ENCODE data around the gene CSTPP1.

Gene CSTPP1

DNA sequence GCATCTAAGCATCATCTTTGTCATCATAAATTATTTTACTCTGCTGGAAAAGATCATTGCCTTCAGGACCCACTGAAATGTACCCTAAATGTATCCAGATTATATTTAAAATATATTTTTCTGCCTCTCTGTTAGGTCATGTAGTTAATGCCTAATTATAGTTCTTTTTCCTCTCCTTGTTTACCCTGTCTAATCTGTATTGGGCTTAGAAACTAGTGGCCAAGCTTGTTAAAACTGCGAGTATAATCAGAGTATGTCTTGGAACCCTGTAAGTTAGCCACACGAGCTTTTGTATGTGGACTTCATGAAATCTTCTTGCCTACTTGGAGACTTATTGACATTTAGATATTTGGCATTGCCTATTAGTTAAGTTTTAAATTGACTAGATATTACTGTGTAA is 184.5 kb downstream of the CSTPP1 start:
- no peak overlapping the region for H3K4me2 ChIP-seq
- H3K9ac ChIP-seq: no peak overlapping the region
- TF ChIP-seq, protein P1, sequence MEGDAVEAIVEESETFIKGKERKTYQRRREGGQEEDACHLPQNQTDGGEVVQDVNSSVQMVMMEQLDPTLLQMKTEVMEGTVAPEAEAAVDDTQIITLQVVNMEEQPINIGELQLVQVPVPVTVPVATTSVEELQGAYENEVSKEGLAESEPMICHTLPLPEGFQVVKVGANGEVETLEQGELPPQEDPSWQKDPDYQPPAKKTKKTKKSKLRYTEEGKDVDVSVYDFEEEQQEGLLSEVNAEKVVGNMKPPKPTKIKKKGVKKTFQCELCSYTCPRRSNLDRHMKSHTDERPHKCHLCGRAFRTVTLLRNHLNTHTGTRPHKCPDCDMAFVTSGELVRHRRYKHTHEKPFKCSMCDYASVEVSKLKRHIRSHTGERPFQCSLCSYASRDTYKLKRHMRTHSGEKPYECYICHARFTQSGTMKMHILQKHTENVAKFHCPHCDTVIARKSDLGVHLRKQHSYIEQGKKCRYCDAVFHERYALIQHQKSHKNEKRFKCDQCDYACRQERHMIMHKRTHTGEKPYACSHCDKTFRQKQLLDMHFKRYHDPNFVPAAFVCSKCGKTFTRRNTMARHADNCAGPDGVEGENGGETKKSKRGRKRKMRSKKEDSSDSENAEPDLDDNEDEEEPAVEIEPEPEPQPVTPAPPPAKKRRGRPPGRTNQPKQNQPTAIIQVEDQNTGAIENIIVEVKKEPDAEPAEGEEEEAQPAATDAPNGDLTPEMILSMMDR (conservative IDR thresholded peaks at IDR 0.05; ENCODE audit: low read depth, low read length): no peak
- H3K4me3 ChIP-seq (IDR thresholded peaks at IDR 0.05; ENCODE audit: insufficient read depth, low read depth, low read length): no peak overlapping the region
- H3K4me1 ChIP-seq (ENCODE audit: low read depth, poor library complexity, severe bottlenecking): no peaks in the 10 kb centered on the region
- H3K36me3 ChIP-seq (ENCODE audit: insufficient read depth): no peaks in the 10 kb centered on the region
- H2AFZ ChIP-seq (ENCODE audit: low read depth): no peak overlapping the region
- no peaks in the 10 kb centered on the region for H3K27me3 ChIP-seq (ENCODE audit: insufficient read depth, low read depth)
- no peaks in the 10 kb centered on the region for H3K79me2 ChIP-seq (ENCODE audit: insufficient read depth, low read depth)
- no peak overlapping the region for H3K27ac ChIP-seq
- H4K20me1 ChIP-seq (ENCODE audit: insufficient read depth): no peaks in the 10 kb centered on the region

DNA sequence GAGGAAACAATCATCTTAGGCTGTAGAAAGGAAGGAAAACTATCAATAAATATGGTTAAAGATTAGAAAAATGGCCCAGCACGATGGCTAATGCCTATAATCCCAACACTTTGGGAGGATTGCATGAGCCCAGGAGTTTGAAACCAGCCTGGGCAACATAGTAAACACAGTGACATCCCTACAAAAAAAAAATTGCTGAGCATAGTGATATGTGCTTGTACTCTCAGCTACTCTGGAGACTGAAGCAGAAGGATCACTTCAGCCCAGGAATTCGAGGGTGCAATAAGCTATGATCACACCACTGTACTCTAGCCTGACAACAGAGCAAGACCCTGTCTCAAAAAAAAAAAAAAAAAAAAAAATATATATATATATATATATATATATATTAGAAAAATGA is 185.2 kb downstream of the CSTPP1 start:
- Histone ChIP-seq H3K9ac (no peak overlapping the region), H3K27me3 (ENCODE audit: insufficient read depth, low read depth) (no peaks in the 10 kb centered on the region), H3K27ac (no peak overlapping the region), H3K36me3 (ENCODE audit: insufficient read depth) (no peaks in the 10 kb centered on the region), H3K4me3 (IDR thresholded peaks at IDR 0.05; ENCODE audit: insufficient read depth, low read depth, low read length) (no peak overlapping the region), H3K79me2 (ENCODE audit: insufficient read depth, low read depth) (no peaks in the 10 kb centered on the region), H3K4me2 (no peak overlapping the region), H3K4me1 (ENCODE audit: low read depth, poor library complexity, severe bottlenecking) (no peaks in the 10 kb centered on the region), H2AFZ (ENCODE audit: low read depth) (no peak overlapping the region), H4K20me1 (ENCODE audit: insufficient read depth) (no peaks in the 10 kb centered on the region)
- TF ChIP-seq, protein P1 (conservative IDR thresholded peaks at IDR 0.05; ENCODE audit: low read depth, low read length): no peak

DNA sequence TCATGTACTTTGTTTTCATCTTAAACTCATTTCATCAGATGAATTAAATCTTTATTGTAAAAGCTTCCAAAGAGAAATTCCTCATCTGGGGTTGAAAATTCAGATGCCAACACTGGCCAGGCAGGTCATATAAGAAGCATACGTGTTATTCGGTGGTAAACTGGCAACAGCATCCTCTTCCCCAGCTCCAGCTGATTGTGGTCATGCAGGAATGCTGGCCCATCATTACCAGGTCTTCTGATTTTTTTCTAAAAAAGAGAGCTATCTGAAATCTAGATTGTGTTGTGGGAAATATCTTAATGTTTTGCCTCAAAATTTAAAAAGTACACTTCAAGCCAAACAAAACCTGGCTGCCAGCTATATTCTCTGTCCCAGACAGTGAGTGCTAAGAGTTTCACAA is 186.5 kb downstream of the CSTPP1 start:
- Histone ChIP-seq H3K36me3 (ENCODE audit: insufficient read depth) (no peaks in the 10 kb centered on the region), H3K4me2 (no peak overlapping the region), H3K4me1 (ENCODE audit: low read depth, poor library complexity, severe bottlenecking) (no peaks in the 10 kb centered on the region), H3K27me3 (ENCODE audit: insufficient read depth, low read depth) (no peaks in the 10 kb centered on the region), H3K79me2 (ENCODE audit: insufficient read depth, low read depth) (no peaks in the 10 kb centered on the region), H3K27ac (no peak overlapping the region), H3K4me3 (IDR thresholded peaks at IDR 0.05; ENCODE audit: insufficient read depth, low read depth, low read length) (no peak overlapping the region), H4K20me1 (ENCODE audit: insufficient read depth) (no peaks in the 10 kb centered on the region), H3K9ac (no peak overlapping the region), H2AFZ (ENCODE audit: low read depth) (no peak overlapping the region)
- TF ChIP-seq, protein P1 (conservative IDR thresholded peaks at IDR 0.05; ENCODE audit: low read depth, low read length): no peak

- no peaks in the 10 kb centered on the region for H3K4me1 ChIP-seq (ENCODE audit: low read depth, poor library complexity, severe bottlenecking)
- H2AFZ ChIP-seq (ENCODE audit: low read depth): no peak overlapping the region
- no peaks in the 10 kb centered on the region for H3K27me3 ChIP-seq (ENCODE audit: insufficient read depth, low read depth)
- H3K9ac ChIP-seq: no peak overlapping the region
- H3K4me2 ChIP-seq: no peak overlapping the region
- TF ChIP-seq, protein P1 (conservative IDR thresholded peaks at IDR 0.05; ENCODE audit: low read depth, low read length): no peak
- no peak overlapping the region for H3K27ac ChIP-seq
- H3K79me2 ChIP-seq (ENCODE audit: insufficient read depth, low read depth): no peaks in the 10 kb centered on the region
- H4K20me1 ChIP-seq (ENCODE audit: insufficient read depth): no peaks in the 10 kb centered on the region
- no peaks in the 10 kb centered on the region for H3K36me3 ChIP-seq (ENCODE audit: insufficient read depth)
- no peak overlapping the region for H3K4me3 ChIP-seq (IDR thresholded peaks at IDR 0.05; ENCODE audit: insufficient read depth, low read depth, low read length)
Observed at GRCh38 chr11:47124675-47125074, 188.1 kb downstream of the CSTPP1 start.

Data from KMS-11 (cell line).